Activated CD8-positive, alpha-beta T cell treated with anti-CD3 and anti-CD28 coated beads, Interleukin-2, amount 10 ng/mL, durations not matched to agents 7 days and 5 days (primary cell): ENCODE data around the gene NUDT1. TPM values are rescaled to one million over a fixed set of nuclear protein-coding genes. Genes with fewer than 3 reads are reported as not detected.

Source experiments
- ATAC-seq: fragments of 150-1000 bp; cut with Tn5 transposase; one replicate; pipeline ENCODE4 v1.10.0; 2021; ENCODE audit warnings: moderate library complexity
- CTCF ChIA-PET: fragments of 350-600 bp; sonication (Branson Sonifier 250); formaldehyde crosslinking; loops from one replicate; lab custom pipeline; 2021; ENCODE audit warnings: antibody characterized with exemption; lab: Charles Lee
- POLR2A ChIA-PET: fragments of 350-600 bp; sonication (Branson Sonifier 250); formaldehyde crosslinking; loops from one replicate; lab custom pipeline; 2021; ENCODE audit warnings: antibody characterized with exemption; lab: Charles Lee
- DNase-seq: peaks from one replicate; pipeline ENCODE4 v3.0.0-alpha.2; 2020
- H3K27ac Mint-ChIP-seq: one replicate; pipeline ENCODE4 v1.8.0; 2021; ENCODE audit warnings: mild to moderate bottlenecking, mixed read lengths
- H3K27me3 Mint-ChIP-seq: one replicate; pipeline ENCODE4 v1.8.0; 2021; ENCODE audit warnings: low read depth, mixed read lengths
- H3K36me3 Mint-ChIP-seq: one replicate; pipeline ENCODE4 v1.8.0; 2021; ENCODE audit warnings: low read depth, mixed read lengths
- H3K4me1 Mint-ChIP-seq: one replicate; pipeline ENCODE4 v1.8.0; 2021; ENCODE audit warnings: low read depth, mixed read lengths
- H3K4me3 Mint-ChIP-seq: one replicate; pipeline ENCODE4 v1.8.0; 2021; ENCODE audit warnings: mild to moderate bottlenecking, mixed read lengths
- H3K9me3 Mint-ChIP-seq: one replicate; pipeline ENCODE4 v1.8.0; 2022; ENCODE audit warnings: mixed read lengths; ENCODE audit not compliant: insufficient read depth
- total RNA-seq, 2 experiments: library from RNA; stranded (reverse); gene quantifications; one replicate each; pipeline ENCODE4 v1.2.3, GENCODE V29; 2021

The NUDT1 gene
- total RNA-seq, 2 experiments from 2014 or later = 126 to 130 TPM

DNA sequence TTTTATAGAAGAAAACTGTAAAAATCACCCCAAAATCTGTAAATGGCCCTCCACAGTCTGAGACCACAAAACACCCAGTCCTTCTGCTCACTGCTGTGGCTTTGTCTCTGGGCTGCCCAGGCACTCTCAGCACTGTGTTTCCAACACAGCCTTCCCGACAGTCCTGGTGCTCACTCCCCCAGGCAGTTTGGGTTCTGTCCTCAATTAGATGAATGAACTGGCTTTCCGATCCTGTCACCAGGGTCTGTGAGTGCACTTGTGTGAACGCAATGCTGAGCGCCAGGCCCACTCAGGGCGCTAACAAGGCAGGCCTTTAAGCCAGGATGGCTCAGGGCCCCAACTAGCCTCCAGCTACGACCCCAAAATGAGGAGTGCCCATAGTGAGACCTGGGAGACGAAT lies 12.6 kb upstream of the NUDT1 start:
- no peak for DNase-seq
- Mint-ChIP-seq H3K36me3 (peaks cover 29% of the 10 kb centered on the region), H3K4me1 (peaks cover 28% of the 10 kb centered on the region), H3K27me3 (no peaks in the 10 kb centered on the region), H3K9me3 (no peaks in the 10 kb centered on the region), H3K27ac (no peak overlapping the region), H3K4me3 (no peak overlapping the region)
- ATAC-seq = no peak
- ChIA-PET POLR2A (no interaction called here), CTCF (no interaction called here)

DNA sequence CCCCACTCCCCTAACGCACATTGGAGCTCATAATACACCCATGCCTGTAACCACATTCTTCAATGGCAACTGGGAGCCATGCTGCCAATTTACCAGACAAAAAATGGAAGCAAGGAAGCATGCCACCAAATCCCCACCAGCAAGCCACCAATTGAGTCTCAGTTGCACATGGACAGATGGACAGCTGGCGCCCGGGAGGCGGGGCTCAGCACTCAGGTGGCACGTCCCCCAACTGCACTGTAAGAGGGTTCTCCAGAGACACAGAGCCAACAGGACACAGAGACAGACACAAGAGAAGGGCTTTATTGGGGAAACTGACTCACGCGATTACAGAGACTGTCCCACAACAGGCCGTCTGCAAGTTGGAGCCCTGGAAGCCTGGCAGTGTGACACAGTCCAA lies 11.8 kb upstream of the NUDT1 start:
- ChIA-PET POLR2A (no interaction called here), CTCF (no interaction called here)
- ATAC-seq (no peak), DNase-seq (no peak)
- peaks cover 34% of the 10 kb centered on the region for H3K36me3 Mint-ChIP-seq
- H3K27me3 Mint-ChIP-seq = no peaks in the 10 kb centered on the region
- H3K4me3 Mint-ChIP-seq = no peak overlapping the region
- H3K9me3 Mint-ChIP-seq = no peaks in the 10 kb centered on the region
- no peak overlapping the region for H3K27ac Mint-ChIP-seq
- peaks cover 32% of the 10 kb centered on the region for H3K4me1 Mint-ChIP-seq

DNA sequence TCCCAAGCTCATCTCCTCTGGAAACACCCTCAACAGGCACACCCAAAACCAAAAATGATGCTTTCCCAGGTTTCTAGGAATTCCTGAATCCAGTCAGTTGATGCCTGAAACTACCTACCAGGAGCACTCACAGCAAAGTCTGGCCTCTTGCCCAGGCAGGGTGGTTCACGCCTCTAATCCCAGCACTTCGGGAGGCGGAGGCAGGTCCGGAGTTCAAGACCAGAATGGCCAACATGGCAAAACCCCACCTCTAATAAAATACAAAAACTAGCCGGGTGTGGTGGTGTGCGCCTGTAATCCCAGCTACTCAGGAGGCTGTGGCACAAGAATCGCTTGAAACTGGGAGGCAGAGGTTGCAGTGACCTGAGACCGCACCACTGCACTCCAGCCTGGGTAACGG lies 11.1 kb upstream of the NUDT1 start:
- Mint-ChIP-seq H3K4me1 (peaks cover 34% of the 10 kb centered on the region), H3K9me3 (no peaks in the 10 kb centered on the region), H3K36me3 (peaks cover 34% of the 10 kb centered on the region), H3K27me3 (no peaks in the 10 kb centered on the region), H3K27ac (no peak overlapping the region), H3K4me3 (no peak overlapping the region)
- ATAC-seq (no peak), DNase-seq (no peak)
- POLR2A ChIA-PET = interaction anchor here (2.9 kb wide), 1 partner anchor 11 kb away, joined by 15 read pairs; the partner anchor contains the start of genes MRM2 and NUDT1
- CTCF ChIA-PET = no interaction called here

DNA sequence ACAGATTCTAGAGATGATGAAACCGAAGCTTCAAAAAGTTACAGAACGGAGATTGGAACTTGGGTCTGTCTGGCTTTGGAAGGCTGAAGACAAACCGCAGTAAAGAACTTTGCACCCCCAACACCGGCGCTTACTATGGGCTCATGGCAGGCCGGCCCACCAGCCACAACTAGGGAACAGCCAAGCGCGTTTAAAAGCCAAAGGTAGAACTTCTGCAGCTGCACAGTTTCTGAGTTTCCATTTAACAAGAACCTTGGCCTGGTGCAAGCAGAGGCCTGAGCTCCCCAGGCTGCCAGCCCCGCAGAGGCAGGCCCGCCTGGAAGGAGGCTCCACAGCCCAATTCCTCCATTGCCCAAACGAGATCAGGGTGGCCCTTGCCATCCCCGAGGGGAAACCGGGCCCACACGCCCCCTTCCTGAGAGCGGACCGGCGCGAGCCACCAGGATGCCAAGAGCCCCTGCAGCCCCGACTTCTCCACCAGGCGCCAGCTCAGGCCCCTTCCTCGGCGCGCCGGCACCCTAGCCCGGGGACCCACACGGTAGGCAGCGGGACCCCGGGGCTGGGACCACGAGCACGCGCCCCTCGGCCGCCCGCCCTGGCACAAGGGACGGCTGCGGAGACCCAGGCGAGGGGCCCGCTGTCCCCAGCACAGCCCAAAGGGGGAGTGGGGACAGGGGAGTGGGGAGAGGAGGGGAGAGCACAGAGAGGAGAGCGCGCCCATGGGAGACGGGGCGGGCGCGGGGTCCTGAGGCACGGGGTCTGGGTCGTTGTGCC lies 9.8 kb upstream of the NUDT1 start:
- ChIA-PET CTCF (interaction anchor here (0.8 to 1.9 kb wide), 3 partner anchors 9 to 171 kb away, joined by 3 to 11 read pairs (median 4); partner anchors contain the start of genes MRM2 and NUDT1), POLR2A (interaction anchor here (0.6 to 2.9 kb wide), 4 partner anchors 10 to 662 kb away, joined by 3 to 15 read pairs (median 3); partner anchors contain the start of genes EIF3B, MRM2 and NUDT1)
- Mint-ChIP-seq H3K4me1 (peaks cover 37% of the 10 kb centered on the region), H3K9me3 (no peaks in the 10 kb centered on the region), H3K36me3 (peaks cover 38% of the 10 kb centered on the region), H3K4me3 (peak overlapping the region; percentile 89), H3K27ac (peak overlapping the region; percentile 77), H3K27me3 (no peaks in the 10 kb centered on the region)
- ATAC-seq (peak; percentile 62), DNase-seq (peak; percentile 40)

DNA sequence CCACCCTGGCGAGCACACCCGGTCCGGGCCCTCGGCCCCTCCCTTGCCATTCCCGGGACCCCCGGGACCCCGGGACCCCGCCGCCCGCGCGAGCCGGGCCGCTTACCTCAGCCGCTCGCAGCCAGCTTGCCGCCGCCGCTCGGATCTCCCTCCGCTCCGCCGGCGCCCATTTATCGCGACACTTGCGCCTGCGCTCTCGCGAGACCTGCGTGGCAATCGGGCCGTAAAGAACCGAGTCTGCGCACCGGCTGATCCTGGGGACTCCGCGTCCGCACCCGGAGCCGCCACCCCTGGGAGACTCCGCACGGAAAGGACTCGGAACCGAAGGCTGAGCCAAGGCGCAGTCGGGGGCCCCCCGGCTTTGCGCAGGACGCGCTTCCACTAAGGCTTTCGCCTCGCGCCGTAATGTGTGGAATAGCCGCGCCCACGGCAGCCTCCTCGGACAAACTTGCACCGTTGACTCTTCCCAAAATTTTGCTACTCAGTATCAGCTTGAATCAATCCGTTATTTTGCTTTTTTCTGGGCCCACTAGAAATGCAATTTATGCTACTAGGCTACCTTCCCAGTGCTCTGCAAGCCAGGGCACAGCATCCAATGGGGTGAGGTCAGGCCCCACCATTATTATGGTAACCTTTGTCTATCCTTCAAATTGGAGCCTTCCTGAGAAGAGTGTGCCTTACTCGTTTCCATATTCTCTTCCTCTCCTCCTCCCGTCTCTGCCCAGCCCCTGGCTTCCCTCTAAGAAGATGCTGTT lies 9.1 kb upstream of the NUDT1 start, which contains the start of gene MAD1L1:
Gene MAD1L1 (minus strand): TSS at position 180 of the 755 bp plus-strand sequence. CDS start 2,812 bp downstream, outside the sequence.
- Mint-ChIP-seq H3K9me3 (no peaks in the 10 kb centered on the region), H3K27ac (peak within 1 kb of the TSS; percentile 80), H3K4me3 (peak within 1 kb of the TSS; percentile 89), H3K4me1 (peaks cover 37% of the 10 kb centered on the region), H3K27me3 (no peaks in the 10 kb centered on the region), H3K36me3 (peaks cover 40% of the 10 kb centered on the region)
- CTCF ChIA-PET = interaction anchor here (1.9 kb wide), 1 partner anchor 115 kb away, joined by 11 read pairs; no protein-coding TSS in a partner anchor
- ATAC-seq = peak; percentile 94
- POLR2A ChIA-PET = interaction anchor here (2.9 kb wide), 1 partner anchor 9 kb away, joined by 15 read pairs; the partner anchor contains the start of genes MRM2 and NUDT1
- DNase-seq = peak; percentile 92

DNA sequence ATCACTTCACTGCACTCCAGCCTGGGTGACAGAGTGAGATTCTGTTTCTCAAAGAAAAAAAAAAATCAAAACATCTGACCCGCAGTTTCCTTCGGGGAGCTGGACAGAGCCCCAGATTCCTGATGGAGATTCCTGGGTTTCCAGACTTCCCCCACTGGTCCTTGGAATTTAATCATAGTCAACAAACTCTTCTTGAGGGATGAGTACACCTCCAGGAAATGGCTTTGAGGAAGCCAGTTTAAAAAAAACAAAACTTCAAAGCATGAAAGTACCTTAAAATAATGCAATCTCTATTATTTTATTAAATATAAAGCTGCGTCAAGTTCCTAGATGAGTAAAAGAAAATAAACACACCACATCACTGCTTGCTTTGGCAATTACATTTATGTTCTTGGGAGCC lies 8.1 kb upstream of the NUDT1 start:
- H3K9me3 Mint-ChIP-seq = no peaks in the 10 kb centered on the region
- peak overlapping the region; percentile 60 for H3K27ac Mint-ChIP-seq
- peaks cover 37% of the 10 kb centered on the region for H3K4me1 Mint-ChIP-seq
- CTCF ChIA-PET = no interaction called here
- DNase-seq (no peak), ATAC-seq (no peak)
- H3K4me3 Mint-ChIP-seq = peak overlapping the region; percentile 67
- H3K36me3 Mint-ChIP-seq = peaks cover 45% of the 10 kb centered on the region
- H3K27me3 Mint-ChIP-seq = no peaks in the 10 kb centered on the region
- POLR2A ChIA-PET = no interaction called here

DNA sequence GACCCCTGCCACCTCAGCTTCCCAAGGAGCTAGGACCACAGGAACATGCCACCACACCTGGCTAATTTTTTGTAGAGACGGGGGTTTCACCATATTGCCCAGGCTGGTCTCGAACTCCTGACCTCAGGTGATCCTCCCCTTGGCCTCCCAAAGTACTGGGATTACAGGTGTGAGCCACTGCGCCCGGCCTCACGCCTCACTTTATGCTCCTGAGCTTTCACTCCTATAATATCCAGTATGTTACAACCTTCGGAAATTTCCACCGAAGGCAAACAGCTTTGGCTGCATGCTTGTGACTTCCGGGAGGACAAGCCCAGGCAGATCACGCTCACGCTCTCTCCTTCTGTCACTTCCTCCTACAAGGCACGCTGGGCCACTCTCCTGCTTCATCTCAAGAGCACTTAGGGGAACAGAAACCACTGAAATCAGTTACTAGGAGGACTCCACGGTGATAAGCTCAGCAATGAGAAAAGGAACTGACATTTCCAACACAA lies 4.9 kb upstream of the NUDT1 start:
- Mint-ChIP-seq H3K27me3 (no peaks in the 10 kb centered on the region), H3K9me3 (no peaks in the 10 kb centered on the region), H3K27ac (peak overlapping the region; percentile 15), H3K4me3 (no peak overlapping the region), H3K36me3 (peaks cover 47% of the 10 kb centered on the region), H3K4me1 (peaks cover 31% of the 10 kb centered on the region)
- POLR2A ChIA-PET = no interaction called here
- CTCF ChIA-PET = interaction anchor here (1.0 kb wide), 1 partner anchor 111 kb away, joined by 3 read pairs; no protein-coding TSS in a partner anchor
- ATAC-seq (no peak), DNase-seq (no peak)

DNA sequence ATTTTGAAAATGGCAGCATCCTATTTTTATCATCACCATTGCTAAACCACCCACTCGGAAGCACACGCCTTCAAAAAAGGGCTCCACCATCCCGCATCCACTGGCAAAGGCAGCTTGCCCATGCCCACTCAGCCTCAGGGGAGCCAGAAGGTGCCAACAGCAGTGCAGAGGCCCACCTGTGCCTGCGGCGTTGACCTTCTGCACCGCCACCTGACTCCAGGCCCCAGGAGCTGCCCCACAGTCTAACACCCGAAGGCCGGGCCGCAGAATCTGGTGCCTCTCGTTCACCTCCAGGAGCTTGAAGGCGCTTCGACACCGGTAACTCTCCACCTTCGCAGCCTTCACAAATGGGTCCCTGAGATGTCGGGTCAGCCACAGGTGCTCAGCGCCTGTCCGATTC lies 2.8 kb upstream of the NUDT1 start:
- no peak for DNase-seq
- no peak overlapping the region for H3K27ac Mint-ChIP-seq
- peaks cover 40% of the 10 kb centered on the region for H3K36me3 Mint-ChIP-seq
- POLR2A ChIA-PET = no interaction called here
- H3K4me3 Mint-ChIP-seq = no peak overlapping the region
- H3K27me3 Mint-ChIP-seq = no peaks in the 10 kb centered on the region
- H3K4me1 Mint-ChIP-seq = peaks cover 38% of the 10 kb centered on the region
- no peak for ATAC-seq
- CTCF ChIA-PET = no interaction called here
- H3K9me3 Mint-ChIP-seq = no peaks in the 10 kb centered on the region

DNA sequence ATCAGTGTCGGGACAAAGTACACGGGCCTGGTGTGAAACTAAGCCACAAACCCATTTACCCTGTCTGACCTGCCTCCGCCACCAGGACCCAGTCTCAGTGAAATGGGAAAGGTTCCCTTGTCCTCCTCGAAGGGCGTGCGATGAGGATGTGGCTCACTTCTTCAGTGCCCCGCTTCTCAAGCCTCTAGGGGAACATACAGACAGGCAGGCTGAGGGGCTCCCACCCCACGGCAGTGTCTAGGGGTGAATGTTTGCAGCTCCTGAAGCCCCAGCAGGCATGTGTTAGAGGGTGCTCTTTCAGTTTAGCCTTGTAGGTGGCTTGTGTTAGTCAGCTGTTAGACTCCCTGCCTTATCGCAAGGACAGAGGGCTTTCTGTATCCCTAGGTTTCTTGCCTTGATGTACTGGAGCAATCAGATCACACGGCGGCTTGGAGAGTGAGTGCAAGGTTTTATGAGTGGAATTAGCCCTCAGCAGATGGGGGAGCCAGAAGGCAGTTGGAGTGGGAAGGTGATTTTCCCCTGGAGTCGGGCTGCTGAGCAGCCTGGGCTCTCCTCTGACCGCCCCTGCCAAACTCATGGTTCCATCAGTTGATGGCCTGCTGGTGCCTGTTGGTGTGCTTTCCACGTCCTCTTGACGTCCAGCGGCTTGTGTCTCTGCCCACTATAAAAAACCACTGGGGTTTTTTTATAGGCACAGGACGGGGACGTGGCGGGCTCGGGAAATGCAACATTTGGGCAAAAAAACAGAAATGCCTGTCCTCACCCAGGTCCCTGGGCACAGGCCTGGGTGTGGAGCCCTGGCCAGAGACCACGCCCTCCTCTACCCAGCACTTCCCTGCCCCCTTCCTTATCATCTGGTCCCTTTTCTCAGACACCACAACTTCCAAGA lies 759 bp downstream of the NUDT1 start:
- POLR2A ChIA-PET = interaction anchor here (0.6 to 2.7 kb wide), 8 partner anchors 8 to 146 kb away, joined by 3 to 15 read pairs (median 3); partner anchors contain the start of gene MAD1L1
- peak overlapping the region; percentile 96 for H3K27ac Mint-ChIP-seq
- H3K4me1 Mint-ChIP-seq = peaks cover 51% of the 10 kb centered on the region
- peak; percentile 48 for ATAC-seq
- H3K27me3 Mint-ChIP-seq = no peaks in the 10 kb centered on the region
- H3K4me3 Mint-ChIP-seq = peak overlapping the region; percentile 95
- CTCF ChIA-PET = interaction anchor here (1.7 kb wide), 1 partner anchor 105 kb away, joined by 7 read pairs; no protein-coding TSS in a partner anchor
- H3K9me3 Mint-ChIP-seq = no peaks in the 10 kb centered on the region
- peaks cover 31% of the 10 kb centered on the region for H3K36me3 Mint-ChIP-seq
- DNase-seq = peak; percentile 59

DNA sequence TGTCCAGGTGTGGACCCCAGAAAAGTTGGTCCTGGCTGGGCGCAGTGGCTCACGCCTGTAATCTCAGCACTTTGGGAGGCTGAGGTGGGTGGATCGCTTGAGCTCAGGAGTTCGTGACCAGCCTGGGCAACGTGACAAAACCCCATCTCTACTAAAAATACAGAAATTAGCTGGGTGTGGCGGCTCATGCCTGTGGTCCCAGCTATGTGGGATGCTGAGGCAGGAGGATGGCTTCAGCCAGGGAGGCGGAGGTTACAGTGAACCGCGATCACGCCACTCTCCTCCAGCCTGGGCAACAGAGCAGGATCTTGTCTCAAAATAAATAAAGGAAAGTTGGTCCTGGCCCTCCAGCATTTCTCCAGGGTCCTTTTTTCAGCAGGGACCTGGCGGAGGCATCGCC lies 1.4 kb downstream of the NUDT1 start:
- Mint-ChIP-seq H3K4me1 (peaks cover 57% of the 10 kb centered on the region), H3K27ac (no peak overlapping the region), H3K9me3 (no peaks in the 10 kb centered on the region), H3K4me3 (peak overlapping the region; percentile 95), H3K27me3 (no peaks in the 10 kb centered on the region), H3K36me3 (peaks cover 31% of the 10 kb centered on the region)
- DNase-seq (no peak), ATAC-seq (no peak)
- POLR2A ChIA-PET = interaction anchor here (2.7 kb wide), 1 partner anchor 11 kb away, joined by 15 read pairs; the partner anchor contains the start of gene MAD1L1
- CTCF ChIA-PET = no interaction called here
